Jurkat, Clone E6-1 (cell line): ENCODE data around the gene SPDYE6.

Experiments used
- DNase-seq: peaks from one replicate; pipeline ENCODE4 v3.0.0-alpha.2; 2011; ENCODE audit warnings: low read depth, low spot score
- H3K4me3 ChIP-seq: 2 replicates; pipeline ENCODE4 v1.5.1; 2011; ENCODE audit warnings: mild to moderate bottlenecking, low read length, control low read depth, moderate library complexity

SPDYE6 gene

DNA sequence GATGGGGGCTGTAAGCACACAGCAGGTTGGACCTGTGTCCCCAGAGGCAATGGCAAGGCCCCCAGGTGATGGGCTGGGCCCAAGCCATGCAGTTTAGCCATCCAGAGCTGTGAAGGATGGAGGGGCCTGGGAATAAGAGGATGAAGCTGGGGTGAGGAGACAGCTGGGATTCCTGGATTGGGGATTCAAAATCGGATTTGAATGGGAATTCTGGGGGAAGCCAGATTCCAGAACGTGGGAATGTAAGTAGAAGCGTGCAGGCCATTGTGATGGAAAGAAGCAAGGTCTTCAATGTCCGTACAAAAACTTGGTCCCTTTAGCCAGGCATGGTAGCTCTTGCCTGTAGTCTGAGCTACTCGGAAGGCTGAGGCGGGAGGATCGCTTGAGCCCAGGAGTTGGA is 59.7 kb downstream of the SPDYE6 start:
- no peak for DNase-seq
- no peak overlapping the region for H3K4me3 ChIP-seq

DNA sequence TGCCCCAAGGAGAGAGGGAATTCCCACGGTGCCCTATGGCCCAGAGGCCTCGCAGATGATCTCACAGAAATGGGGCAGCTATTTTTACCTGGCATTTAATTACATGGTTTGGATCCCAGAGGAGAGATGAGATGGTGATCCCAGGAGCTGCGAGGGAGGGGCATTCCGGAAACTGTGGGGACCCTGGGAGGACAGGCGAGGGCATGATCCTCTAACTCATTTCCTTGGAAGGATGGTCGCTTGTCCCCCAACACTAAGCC is 60.1 kb downstream of the SPDYE6 start:
- H3K4me3 ChIP-seq, result no peak overlapping the region
- no peak for DNase-seq
